ENCODE measurements around the gene FASN.

The FASN gene

DNA sequence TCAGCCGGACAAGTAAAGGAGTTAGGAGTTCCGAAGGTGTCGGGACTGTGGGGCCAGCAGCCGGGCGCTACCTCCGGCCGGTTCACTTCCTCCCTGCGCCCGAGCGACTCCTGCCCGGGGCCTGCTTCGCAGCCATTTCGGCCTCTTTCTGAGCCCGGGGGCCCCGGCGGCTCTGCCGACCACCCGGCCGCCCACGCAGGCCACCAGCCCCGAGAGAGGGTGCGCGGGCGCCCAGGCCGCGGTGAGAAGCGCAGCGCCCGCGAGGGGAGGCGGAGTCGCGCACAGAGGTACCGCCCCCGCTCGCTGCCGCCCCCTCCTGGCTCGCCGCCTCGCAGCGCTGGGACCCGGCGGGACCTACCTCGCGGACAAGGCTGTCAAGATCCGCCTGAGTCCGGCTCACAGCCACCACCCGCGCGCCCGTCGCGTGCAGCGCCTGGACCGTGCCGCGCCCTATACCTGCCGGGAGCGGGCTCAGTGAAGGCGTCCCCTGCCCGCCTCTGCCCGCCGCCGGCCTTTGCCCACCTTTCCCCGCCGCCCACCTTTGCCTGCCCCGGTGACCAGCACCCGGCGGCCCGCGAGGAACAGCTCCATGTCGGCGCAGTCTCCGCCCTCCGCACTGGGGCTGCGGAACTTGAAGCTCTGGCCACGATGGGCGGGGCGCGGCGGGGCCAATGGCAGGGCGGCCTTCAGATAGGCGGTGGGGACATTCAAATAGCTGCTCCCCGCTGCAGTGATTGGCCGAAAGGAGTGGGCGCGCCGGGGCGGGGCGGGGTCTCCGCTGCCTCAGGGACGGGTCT lies 60.7 kb downstream of the FASN start, which contains the start of gene DCXR:
TSS of gene DCXR (minus strand) at position 606 of the 797 bp plus-strand sequence. CDS start at position 591, 15 bp downstream.
- DNase-seq = peak; percentile 95

DNA sequence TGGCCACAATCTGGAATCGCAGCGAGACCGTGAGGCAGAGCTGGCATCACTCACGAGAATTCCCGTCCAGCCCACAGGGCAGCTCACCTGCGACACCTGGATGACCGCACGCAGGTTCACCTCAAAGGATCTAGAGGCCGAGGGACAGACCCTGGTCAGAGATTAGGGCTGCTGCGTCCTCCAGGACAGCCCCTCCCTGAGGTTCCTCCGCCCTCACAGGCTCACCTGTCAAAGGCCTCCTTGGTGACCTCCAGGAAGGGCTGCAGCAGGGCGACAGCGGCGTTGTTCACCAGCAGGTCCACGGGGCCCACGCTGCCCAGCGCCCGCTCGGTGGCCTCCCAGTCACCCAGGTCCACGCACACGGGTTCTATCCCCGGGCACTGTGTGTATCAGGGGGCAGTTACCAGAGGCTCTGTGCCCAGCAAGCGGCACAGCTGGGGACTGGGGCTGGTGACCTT lies 61.4 kb downstream of the FASN start:
- no peak for DNase-seq

DNA sequence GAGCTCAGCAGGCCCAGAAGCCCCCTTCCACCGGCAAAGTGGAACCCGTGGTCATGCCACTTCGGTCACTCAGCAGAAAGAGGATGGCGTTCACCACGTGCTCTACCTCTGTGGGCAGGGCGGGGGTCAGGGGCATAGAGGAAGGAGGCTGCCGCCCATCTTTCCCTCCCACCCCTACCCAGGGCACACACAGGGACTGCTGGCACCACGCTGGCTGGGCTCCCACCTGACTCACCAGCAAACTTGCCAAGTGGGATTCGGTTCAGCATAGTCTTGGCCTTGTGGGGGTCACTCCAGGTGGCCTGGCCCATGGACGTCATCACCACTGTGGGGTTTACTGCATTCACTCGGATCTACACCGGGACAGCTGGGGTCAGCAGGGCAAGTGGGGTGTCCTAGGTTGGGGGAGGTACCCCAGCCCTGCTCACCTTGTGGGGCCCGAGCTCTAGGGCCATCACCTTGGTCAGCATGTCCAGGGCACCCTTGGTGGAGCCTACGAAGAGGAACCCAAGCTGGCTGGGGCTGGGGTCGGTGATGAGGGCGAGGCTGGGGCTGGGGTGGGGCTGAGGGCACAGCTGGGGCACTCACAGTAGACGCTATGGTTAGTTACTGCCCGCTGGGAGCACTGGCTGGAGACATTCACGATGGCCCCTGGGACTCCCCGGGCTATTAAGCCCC lies 61.9 kb downstream of the FASN start:
- no peak for DNase-seq

DNA sequence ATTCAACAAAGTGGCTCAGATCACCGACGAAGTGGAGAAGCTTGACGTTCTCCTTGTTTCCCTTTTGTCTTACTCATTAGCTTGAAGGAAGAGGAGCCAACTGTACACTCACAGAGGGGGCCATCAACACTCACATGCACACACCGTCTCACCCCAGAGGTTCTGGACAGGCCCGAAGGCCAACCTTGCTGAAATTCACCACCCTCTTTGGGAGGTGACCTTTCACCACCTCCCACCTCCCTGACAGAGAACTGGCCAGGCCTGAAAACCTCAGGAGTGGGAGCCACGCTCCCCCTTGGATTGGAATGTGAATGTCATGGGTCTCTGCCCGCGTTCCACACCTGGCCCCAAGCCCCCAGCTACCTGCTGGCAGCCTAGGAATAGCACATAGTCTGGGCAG lies 62.5 kb downstream of the FASN start:
- no peak for DNase-seq

DNA sequence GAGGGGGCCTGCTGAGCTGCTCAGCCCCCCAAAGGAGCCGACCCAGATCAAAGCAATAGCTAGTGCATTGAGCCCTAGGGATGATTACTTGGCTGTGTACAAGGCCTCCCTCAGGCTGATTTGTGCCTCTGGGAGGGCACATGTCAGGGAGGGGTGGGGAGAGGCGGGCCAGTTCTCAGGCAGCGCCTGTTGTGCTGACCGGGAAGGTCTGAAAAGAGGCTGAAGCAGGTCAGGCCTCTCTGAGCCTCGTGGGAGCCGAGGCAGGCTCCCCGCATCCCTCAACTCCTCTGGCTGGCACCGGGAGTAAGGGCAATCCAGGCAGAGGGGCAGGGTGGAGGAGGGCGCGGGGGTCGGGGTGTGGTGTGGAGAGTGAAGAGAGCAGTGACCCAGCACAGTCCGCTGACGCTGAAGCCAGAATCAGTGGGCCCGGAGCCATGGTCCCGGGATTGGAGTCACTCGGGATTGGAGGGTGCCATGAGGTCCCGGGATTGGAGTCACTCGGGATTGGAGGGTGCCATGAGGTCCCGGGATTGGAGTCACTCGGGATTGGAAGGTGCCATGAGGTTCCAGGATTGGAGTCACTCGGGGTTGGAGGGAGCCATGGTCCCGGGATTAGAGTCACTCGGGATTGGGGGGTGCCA lies 63.5 kb downstream of the FASN start:
- no peak for DNase-seq

DNA sequence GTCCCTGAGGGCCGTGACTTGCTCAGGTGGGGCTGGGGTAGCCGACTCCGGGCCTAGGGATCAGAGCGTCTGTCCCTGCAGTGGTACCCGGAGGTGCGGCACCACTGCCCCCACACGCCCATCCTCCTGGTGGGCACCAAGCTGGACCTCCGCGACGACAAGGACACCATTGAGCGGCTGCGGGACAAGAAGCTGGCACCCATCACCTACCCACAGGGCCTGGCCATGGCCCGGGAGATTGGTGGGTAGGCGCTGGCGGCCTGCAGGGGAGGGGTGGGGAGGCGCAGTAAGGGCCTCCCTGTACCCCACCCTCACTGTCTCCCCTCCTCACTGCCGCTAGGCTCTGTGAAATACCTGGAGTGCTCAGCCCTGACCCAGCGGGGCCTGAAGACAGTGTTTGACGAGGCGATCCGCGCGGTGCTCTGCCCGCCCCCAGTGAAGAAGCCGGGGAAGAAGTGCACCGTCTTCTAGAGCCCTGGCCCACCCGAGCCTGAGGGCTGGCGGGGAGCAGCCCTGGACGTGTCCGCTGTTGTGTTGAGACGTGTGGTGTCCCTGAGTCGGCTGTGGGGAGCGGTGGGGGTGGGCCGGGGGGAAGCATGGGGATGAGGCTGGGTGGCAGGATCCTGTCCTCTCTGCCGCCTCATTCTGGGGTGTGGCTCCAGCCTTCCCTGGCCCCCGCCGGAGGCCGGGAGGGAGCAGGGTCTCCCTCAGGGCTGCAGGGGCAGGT lies 64.5 kb downstream of the FASN start:
- no peak for DNase-seq

DNA sequence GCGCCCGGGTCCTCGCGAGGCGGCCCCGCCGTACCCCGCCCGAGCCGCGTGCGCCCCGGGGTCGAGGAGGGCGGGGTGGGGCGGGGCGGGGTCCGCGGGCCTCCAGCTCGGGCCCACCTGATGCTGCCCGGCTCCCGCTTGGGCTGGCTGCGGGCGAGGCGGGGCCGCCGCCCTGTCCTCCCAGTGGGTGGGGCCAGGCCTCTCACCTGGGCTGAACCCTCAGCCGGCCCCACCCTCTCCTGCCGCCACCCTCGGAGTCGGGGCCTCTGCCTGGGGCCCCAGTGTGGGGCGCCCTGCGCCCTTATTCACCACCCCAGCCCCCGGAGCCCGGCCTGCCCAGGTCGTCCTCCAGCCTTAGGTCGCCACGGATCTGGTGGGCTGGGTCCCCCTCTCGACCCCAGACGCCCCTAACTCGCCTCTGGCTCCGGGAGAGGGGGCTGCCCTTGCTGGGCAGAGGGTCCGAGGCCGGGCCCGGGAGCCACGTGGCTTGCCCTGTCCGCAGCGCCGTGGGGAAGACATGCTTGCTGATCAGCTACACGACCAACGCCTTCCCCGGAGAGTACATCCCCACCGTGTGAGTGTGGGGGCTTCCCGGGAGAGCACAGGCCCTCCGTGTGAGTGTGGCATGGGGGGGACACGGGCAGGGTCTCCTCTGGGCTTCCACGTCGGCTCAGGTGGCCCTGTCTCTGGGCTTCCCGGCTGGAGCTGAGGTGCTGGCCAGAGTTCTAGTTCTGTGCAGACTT lies 66.0 kb downstream of the FASN start:
- DNase-seq = peak; percentile 42

DNA sequence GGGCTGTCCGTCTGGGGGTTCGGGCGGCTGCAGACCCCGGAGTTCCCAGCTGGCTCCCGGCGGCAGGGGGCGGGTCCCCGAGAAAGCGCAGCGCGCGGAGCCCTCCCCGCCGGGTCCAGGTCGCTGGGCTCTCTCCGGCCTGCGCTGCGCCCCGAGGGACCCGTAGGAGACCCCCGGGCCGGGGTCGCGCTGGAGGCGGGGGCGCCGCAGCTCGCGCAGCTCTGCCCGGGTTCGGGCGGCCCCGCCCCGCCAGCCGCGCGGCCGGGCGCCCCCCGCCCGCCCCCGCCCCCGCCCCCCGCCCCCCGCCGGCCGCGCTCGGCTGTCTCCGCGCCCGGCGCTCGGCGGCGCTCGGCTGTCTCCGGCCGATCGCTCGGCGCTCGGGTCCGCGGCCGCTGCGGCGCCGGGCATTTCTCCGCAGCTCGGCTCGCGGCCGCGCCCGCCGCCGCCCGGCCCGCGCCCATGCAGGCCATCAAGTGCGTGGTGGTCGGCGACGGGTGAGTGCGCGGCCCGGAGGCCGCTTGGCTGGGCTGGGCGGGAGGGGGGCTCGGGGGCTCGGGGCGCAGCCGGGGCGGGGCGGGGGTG lies 66.6 kb downstream of the FASN start, which contains the start of gene RAC3:
TSS of gene RAC3 (plus strand) at position 376 of the 582 bp plus-strand sequence. CDS start at position 460, 84 bp downstream.
- peak; percentile 44 for DNase-seq

DNA sequence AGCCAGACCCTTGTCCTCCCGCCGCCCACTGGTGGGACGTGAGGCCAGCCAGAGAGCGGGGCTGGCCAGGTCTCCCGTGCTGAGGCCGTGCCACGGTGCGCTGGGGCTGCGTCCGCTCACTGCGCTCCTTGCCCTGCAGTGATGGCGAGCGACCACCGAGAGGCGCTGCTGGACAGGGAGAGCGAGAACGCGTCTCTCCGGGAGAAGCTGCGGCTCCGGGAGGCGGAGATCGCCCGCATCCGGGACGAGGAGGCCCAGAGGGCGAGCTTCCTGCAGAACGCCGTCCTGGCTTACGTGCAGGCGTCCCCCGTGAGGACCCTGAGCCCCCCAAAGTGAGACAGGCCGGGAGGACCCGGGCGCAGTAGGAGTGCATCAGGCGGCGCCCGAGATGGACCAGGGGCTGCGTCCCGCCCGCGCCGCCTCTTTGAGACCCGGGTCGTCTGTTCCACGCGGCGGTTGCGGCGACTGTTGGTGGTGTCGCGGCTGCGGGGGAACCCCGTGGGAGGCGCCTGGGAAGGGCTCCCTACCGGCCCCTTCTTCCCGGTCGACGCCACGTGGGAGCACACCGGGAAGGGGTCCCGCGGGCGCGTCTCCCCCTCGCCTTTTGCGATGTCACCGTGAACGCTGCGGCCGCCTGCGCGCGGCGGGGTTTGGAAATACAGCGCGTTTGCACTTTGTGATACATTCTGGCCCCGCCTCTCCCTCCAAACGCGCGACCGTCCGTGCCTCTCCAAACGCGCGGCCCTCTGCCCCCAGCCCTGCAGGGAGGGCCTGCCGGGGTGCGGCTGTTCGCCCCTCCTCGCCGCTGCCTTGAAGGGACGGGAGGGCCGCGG lies 67.3 kb downstream of the FASN start:
- DNase-seq = peak; percentile 69

DNA sequence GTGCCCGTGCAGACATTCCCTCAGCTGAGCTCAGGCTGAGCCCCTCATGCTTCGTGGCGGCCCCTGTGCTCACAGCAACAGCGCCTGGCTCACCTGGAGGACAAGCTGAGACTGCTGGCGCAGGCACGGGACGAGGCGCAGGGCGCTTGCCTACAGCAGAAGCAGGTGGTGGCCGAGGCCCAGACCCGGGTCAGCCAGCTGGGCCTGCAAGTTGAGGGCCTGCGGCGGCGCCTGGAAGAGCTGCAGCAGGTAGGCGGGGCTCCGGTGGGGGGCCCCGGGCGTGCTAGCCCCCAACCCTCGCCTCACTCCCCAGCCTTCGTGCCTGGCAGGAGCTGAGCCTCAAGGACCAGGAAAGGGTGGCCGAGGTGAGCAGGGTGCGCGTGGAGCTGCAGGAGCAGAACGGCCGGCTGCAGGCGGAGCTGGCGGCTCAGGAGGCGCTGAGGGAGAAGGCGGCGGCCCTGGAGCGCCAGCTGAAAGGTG lies 68.0 kb downstream of the FASN start:
- DNase-seq = no peak

DNA sequence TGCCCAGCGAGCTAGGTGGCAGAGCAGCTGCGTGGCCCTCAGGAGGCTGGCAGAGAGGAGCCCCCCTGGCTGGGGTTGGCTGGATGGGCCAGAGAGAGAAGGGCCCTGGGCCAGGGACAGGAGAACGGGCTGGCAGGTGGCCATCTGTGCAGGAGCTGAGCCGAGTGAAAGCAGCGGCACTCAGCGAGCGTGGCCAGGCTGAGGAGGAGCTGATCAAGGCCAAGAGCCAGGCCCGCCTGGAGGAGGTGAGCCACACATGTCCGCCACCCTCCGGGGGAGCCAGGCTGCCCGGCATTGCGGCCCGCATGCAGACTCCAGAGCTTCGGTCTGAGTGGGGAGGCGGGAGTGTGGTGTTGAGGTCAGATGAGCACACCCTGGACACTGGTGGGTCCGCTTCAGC lies 68.6 kb downstream of the FASN start:
- DNase-seq = no peak

DNA sequence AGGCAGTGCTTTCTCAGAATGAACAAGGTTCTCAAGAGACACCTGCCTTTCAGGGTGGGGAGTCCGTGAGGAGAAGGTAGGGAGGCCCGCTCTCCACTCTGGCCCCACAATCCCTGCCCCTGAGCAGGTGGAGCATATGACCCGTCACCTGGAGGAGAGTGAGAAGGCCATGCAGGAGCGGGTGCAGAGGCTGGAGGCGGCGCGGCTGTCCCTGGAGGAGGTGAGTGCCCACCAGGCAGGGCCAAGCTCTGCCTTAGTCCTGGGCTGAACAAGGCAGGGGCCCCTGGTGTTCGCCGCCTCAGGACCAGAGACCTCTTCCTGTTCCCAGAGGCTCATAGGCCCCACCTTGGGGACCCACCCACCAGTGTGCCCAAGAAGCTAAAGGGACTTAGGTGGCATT lies 69.1 kb downstream of the FASN start:
- no peak for DNase-seq
